ENCODE results near the gene MYO15A.

The MYO15A gene

GRCh38 chr17:18070861-18071340 lies 37.7 kb upstream of the MYO15A start:
- no peak for DNase-seq
- no peak for TF ChIP-seq CTCF (IDR thresholded peaks at IDR 0.05; ENCODE audit: low read length)
- TF ChIP-seq EZH2 (optimal IDR thresholded peaks at IDR 0.05; ENCODE audit: low read depth, low read length), result no peak
- TF ChIP-seq EZH2phosphoT487 (IDR thresholded peaks at IDR 0.05; ENCODE audit: low read length), result no peak
- Histone ChIP-seq H3F3A (ENCODE audit: insufficient read depth, low read length) (no peaks in the 10 kb centered on the region), H3K79me2 (ENCODE audit: low read length) (no peaks in the 10 kb centered on the region), H3K4me2 (ENCODE audit: low read depth, low read length) (no peak overlapping the region), H2AFZ (ENCODE audit: low read length) (no peak overlapping the region), H3K9ac (ENCODE audit: low read length) (no peak overlapping the region), H3K27ac (ENCODE audit: low read length) (no peak overlapping the region), H3K9me3 (replicated peaks; ENCODE audit: insufficient read depth, low read length) (no peaks in the 10 kb centered on the region), H3K27me3 (replicated peaks; ENCODE audit: insufficient read depth, low read length) (no peaks in the 10 kb centered on the region), H3K36me3 (replicated peaks; ENCODE audit: insufficient read depth, low read length) (no peaks in the 10 kb centered on the region), H3K4me1 (ENCODE audit: low read length) (no peaks in the 10 kb centered on the region), H3K9me2 (replicated peaks; ENCODE audit: insufficient read depth, low read length) (no peaks in the 10 kb centered on the region), H3K4me3 (ENCODE audit: low read length) (no peak overlapping the region), H4K20me1 (ENCODE audit: insufficient read depth, low read length) (no peaks in the 10 kb centered on the region)

DNA sequence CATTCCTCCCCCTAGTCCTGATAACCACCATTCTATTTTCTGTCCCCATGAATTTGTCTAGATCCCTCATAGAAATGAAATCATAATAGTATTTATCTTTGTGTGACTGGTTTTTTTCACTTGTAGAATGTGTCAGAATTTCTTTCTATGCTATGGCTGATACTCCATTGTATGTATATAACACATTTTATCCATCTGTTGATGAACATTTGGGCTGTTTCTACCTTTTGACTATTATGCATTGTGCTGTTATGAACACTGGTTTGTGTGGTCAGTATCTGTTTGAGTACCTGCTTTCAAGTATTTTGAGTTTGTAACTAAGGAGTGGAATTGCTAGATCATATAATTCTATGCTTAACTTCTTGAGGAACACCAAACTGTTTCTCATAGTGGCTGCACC lies 36.8 kb upstream of the MYO15A start:
- H3K9me2 ChIP-seq (replicated peaks; ENCODE audit: insufficient read depth, low read length), result no peaks in the 10 kb centered on the region
- H4K20me1 ChIP-seq (ENCODE audit: insufficient read depth, low read length), result no peaks in the 10 kb centered on the region
- no peak for TF ChIP-seq CTCF (IDR thresholded peaks at IDR 0.05; ENCODE audit: low read length)
- TF ChIP-seq EZH2phosphoT487 (IDR thresholded peaks at IDR 0.05; ENCODE audit: low read length), result no peak
- TF ChIP-seq EZH2 (optimal IDR thresholded peaks at IDR 0.05; ENCODE audit: low read depth, low read length), result no peak
- H3K4me1 ChIP-seq (ENCODE audit: low read length), result no peaks in the 10 kb centered on the region
- H3K4me2 ChIP-seq (ENCODE audit: low read depth, low read length), result no peak overlapping the region
- no peaks in the 10 kb centered on the region for H3K79me2 ChIP-seq (ENCODE audit: low read length)
- DNase-seq, result no peak
- H2AFZ ChIP-seq (ENCODE audit: low read length), result no peak overlapping the region
- H3K9ac ChIP-seq (ENCODE audit: low read length), result no peak overlapping the region
- no peaks in the 10 kb centered on the region for H3F3A ChIP-seq (ENCODE audit: insufficient read depth, low read length)
- H3K27me3 ChIP-seq (replicated peaks; ENCODE audit: insufficient read depth, low read length), result no peaks in the 10 kb centered on the region
- no peaks in the 10 kb centered on the region for H3K36me3 ChIP-seq (replicated peaks; ENCODE audit: insufficient read depth, low read length)
- H3K9me3 ChIP-seq (replicated peaks; ENCODE audit: insufficient read depth, low read length), result no peaks in the 10 kb centered on the region
- no peak overlapping the region for H3K4me3 ChIP-seq (ENCODE audit: low read length)
- H3K27ac ChIP-seq (ENCODE audit: low read length), result no peak overlapping the region

DNA sequence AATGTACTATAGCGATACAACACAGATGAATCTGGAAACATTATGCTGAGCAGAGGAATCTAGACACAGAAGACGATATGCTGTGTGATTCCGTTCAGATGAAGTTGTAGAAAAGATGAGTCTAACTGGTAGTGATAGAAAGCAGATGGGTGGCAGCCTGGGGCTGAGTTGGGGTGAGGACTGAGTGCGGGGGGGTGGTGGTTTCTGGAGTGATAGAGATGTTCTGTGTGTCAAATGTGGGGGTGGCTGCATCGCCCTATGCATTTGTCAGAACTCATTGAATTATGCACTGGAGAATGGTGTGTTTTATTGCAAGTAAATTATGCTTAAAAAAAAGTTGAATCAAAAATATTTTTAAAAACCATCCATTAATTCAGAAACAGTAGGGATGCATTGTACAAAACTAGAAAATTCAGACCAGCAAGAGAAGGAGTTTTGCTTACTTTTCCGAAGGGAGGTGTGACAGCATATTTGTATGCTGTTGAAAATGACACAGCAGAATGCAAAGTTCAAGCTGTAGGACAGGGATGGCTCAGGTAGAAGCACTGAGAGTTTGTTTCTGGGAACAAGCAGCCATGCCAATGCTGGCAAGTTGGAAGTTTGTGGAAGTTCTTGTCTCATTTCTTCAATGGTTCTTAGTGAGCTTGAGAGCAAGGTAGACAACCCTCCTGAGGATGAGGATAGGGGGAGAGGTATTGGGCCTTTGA lies 33.8 kb upstream of the MYO15A start:
- H3K9me2 ChIP-seq (replicated peaks; ENCODE audit: insufficient read depth, low read length), result no peaks in the 10 kb centered on the region
- H3K36me3 ChIP-seq (replicated peaks; ENCODE audit: insufficient read depth, low read length), result no peaks in the 10 kb centered on the region
- H3K4me2 ChIP-seq (ENCODE audit: low read depth, low read length), result no peak overlapping the region
- no peaks in the 10 kb centered on the region for H3K4me1 ChIP-seq (ENCODE audit: low read length)
- H3K4me3 ChIP-seq (ENCODE audit: low read length), result no peak overlapping the region
- H3F3A ChIP-seq (ENCODE audit: insufficient read depth, low read length), result no peaks in the 10 kb centered on the region
- H3K27me3 ChIP-seq (replicated peaks; ENCODE audit: insufficient read depth, low read length), result no peaks in the 10 kb centered on the region
- H3K27ac ChIP-seq (ENCODE audit: low read length), result no peak overlapping the region
- H4K20me1 ChIP-seq (ENCODE audit: insufficient read depth, low read length), result no peaks in the 10 kb centered on the region
- no peaks in the 10 kb centered on the region for H3K9me3 ChIP-seq (replicated peaks; ENCODE audit: insufficient read depth, low read length)
- DNase-seq, result no peak
- TF ChIP-seq CTCF (IDR thresholded peaks at IDR 0.05; ENCODE audit: low read length) (no peak), EZH2 (optimal IDR thresholded peaks at IDR 0.05; ENCODE audit: low read depth, low read length) (no peak), EZH2phosphoT487 (IDR thresholded peaks at IDR 0.05; ENCODE audit: low read length) (no peak)
- H2AFZ ChIP-seq (ENCODE audit: low read length), result no peak overlapping the region
- no peaks in the 10 kb centered on the region for H3K79me2 ChIP-seq (ENCODE audit: low read length)
- H3K9ac ChIP-seq (ENCODE audit: low read length), result no peak overlapping the region
